22Rv1 (cell line): ENCODE results near the gene KRT86.
A peak's percentile ranks its signal among the peaks of the same experiment; 100 is the strongest.
"Not testable (repeated sequence)": the region's sequence is repeated elsewhere in the genome, so short reads cannot be mapped to it uniquely, and the experiment has no call there.

ENCODE experiments used
- H3K27ac ChIP-seq: fragments of 450-650 bp; 2 replicates; pipeline ENCODE4 v1.5.1; 2017
- CTCF ChIP-seq: fragments of 450-650 bp; IDR thresholded peaks from 2 replicates; pipeline ENCODE4 v1.5.1; 2017; ENCODE audit warnings: mild to moderate bottlenecking
- ZFX ChIP-seq: fragments of 450-650 bp; IDR thresholded peaks from 2 replicates; pipeline ENCODE4 v1.6.1; 2017; ENCODE audit warnings: antibody characterized with exemption, borderline replicate concordance

KRT86 gene

GRCh38 chr12:52250048-52250990 is 24.1 kb upstream of the KRT86 start:
- no peak for TF ChIP-seq ZFX
- TF ChIP-seq CTCF = no peak
- H3K27ac ChIP-seq = no peak overlapping the region

GRCh38 chr12:52251367-52252051 is 22.9 kb upstream of the KRT86 start:
- no peak overlapping the region for H3K27ac ChIP-seq

GRCh38 chr12:52252175-52252615 is 22.2 kb upstream of the KRT86 start:
- peak; percentile 63 for TF ChIP-seq CTCF
- H3K27ac ChIP-seq = not testable (repeated sequence)

More at GRCh38 chr12:52251367-52252051, 22.9 kb upstream of the KRT86 start:
- TF ChIP-seq ZFX (no peak), CTCF (no peak)

- TF ChIP-seq ZFX (no peak), CTCF (no peak)
- H3K27ac ChIP-seq = no peak overlapping the region
Observed at GRCh38 chr12:52252728-52253343, 21.6 kb upstream of the KRT86 start.

GRCh38 chr12:52253391-52254179 is 20.9 kb upstream of the KRT86 start:
- H3K27ac ChIP-seq = no peak overlapping the region
- no peak for TF ChIP-seq CTCF

GRCh38 chr12:52254180-52254964 is 20.1 kb upstream of the KRT86 start:
- no peak for TF ChIP-seq CTCF
- no peak for TF ChIP-seq ZFX
- no peak overlapping the region for H3K27ac ChIP-seq
